HG03039 (cell line): Measurements from ENCODE around the gene GPC6.

Experiments
- ATAC-seq: cut with Tn5 transposase; IDR thresholded peaks from one replicate; pipeline ENCODE4 v1.9.1; 2021; ENCODE audit warnings: mild to moderate bottlenecking, moderate library complexity; ENCODE audit not compliant: unreplicated experiment

The GPC6 gene

GRCh38 chr13:94140027-94140426 lies 913.4 kb downstream of the GPC6 start:
- no peak for ATAC-seq

GRCh38 chr13:94140511-94140910 lies 913.9 kb downstream of the GPC6 start:
- ATAC-seq = no peak

DNA sequence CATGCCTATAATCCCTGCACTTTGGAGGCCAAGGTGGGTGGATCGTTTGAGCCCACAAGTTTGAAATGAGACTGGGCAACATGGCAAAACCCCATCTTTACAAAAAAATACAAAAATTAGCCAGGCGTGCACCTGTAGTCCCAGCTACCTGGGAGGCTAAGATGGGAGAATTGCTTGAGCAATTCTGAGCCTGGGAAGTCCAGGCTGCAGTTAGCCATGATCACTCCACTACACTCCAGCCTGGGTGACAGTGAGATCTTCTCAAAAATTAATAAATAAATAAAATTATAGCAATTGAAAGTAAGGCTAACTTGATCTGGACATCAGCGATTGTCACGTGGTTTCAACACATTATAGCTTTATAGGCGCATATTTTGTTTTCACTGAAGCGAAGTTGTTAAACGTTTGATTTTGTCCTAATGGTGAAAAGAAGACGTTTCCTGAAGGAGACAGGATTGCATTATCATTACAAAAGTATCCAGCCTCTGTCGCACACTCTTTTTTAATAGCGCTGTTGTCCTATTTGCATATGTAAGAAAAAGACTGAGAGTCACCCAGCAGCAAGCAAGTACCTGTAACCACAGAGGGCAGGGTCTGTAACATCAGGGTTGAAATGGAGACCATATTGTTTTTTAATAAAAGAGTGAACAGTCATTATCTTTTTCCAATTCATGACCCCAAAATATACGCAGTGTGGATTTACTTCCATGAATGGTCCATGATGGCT lies 917.2 kb downstream of the GPC6 start:
- no peak for ATAC-seq

DNA sequence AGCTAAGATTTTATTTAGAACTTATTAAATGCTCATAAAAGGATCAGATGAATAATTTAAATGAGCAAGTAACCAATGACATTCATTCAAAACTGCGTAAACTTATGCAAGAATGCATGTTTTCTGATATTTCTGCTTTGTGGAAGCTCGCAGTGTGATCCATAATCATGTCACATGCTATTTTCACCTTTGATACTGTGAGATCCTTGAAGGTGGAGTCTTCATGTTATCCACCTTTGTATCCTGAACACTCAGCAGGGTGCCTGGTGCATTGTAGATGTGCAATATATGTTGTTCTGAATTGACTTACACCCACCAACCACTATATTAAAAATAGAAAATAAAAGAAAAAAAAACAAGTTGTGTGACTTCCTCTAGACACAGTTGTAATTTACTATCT lies 919.4 kb downstream of the GPC6 start:
- ATAC-seq = no peak

- no peak for ATAC-seq
These were observed 927.0 kb downstream of the GPC6 start for GRCh38 chr13:94153586-94153985.

GRCh38 chr13:94154367-94154766 lies 927.8 kb downstream of the GPC6 start:
- ATAC-seq = no peak

- no peak for ATAC-seq
These were observed 931.2 kb downstream of the GPC6 start for GRCh38 chr13:94157705-94158218.

- ATAC-seq = no peak
These were observed 934.3 kb downstream of the GPC6 start for GRCh38 chr13:94160875-94161274.

- no peak for ATAC-seq
These were observed 935.7 kb downstream of the GPC6 start for GRCh38 chr13:94162289-94162688.

DNA sequence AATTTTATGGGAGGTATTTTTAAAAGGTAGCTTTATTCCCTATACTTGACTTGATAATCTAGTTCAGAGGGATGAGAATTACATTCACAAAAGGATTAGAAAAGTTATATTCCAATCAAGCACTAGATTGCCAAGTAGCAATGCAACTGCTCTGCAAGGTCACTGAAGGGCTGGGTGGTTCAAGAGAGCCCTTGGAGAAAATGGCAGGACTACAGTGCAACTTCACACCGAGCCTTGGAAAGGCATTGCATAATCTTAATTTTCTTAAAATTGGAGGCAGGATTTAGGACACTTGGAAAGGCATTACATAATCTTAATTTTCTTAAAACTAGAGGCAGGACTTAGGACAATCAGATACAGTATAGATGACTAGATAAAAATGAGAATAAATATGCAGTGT lies 936.9 kb downstream of the GPC6 start:
- no peak for ATAC-seq

GRCh38 chr13:94168783-94169453 lies 942.3 kb downstream of the GPC6 start:
- no peak for ATAC-seq

- no peak for ATAC-seq
These were observed 943.0 kb downstream of the GPC6 start for GRCh38 chr13:94169454-94170144.

DNA sequence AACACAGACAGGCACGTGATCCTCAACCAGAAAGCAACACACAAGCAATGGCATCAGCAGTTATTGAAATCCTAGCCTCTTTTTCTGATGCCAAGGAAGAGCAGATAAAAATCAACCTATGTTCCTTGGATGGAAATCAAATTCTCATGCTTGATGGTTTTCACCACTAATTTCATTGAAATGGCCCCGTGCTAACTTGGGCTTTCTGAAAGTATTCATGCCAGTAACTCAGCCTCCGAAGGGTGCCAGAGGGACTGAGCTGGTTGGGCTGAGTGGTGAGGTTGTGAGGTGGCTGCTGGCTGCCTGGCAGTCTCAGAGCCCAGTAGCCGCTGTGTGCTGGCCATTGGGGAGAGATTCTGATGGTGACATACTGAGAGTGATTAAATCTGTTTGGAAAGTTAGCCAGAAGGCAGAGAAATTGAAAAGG lies 943.6 kb downstream of the GPC6 start:
- no peak for ATAC-seq

DNA sequence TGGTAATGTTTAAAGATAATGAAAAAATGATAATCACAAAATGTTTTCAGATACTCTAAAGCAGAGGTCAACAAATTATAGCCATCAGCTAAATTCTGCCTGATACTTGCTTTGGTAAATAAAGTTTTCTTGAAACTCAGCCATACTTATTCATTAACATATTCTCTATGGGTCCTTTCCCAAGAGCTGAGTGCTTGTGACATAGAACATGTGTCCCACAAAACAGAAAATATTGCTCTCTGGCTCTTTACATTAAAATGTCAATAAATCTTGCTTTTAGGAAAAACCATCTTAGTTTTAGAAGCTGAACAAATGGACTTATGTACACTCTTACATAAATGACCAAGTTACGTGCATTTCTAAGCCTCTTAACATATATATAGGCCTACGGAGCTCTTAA lies 945.8 kb downstream of the GPC6 start:
- no peak for ATAC-seq

DNA sequence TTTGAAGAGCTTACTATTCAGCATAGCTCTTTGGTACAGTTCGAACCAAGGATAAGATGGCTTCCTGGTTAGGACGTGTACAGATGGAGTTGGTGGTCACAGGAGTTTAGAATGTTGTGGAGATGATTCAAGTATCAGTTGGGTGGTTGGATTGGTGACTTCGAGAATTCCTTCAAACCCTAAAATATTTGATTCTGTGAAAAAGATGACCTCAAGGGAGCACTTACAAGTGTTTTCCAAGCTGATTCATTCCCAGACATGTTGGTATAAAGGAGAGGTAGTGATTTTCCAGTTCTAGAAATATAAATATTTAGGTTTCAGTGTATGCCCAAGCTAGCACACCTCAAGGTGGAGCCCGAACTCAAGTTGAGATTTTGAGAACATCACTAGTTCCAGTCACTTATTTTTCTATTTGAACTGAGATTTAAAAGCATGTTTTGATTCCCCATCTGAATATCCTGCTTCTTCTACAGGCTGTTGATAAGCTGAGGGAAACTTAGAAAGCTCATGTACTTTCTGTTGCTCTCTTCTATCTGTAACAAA lies 946.8 kb downstream of the GPC6 start:
- no peak for ATAC-seq

DNA sequence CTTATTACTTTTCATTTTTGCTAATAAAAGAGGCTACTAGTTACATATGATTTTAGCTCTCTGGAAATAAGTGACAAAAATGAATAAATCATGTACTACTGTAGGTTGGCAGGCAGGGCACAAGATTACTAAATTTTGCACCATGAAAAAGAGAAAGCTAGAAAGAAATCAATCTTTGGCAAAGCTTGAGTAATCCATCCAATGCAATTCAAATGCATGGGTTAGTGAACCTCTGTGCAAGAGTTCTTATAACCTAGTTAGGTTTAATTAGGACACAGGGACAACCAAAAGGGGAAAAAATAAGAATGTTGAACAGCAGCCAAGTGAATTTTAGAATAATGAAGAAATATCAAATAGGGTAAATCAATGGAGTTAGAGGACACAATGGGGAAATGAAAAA lies 947.4 kb downstream of the GPC6 start:
- ATAC-seq = no peak

GRCh38 chr13:94175076-94175475 lies 948.5 kb downstream of the GPC6 start:
- no peak for ATAC-seq

- no peak for ATAC-seq
These were observed 950.0 kb downstream of the GPC6 start for GRCh38 chr13:94176561-94176960.

- ATAC-seq = no peak
These were observed 950.4 kb downstream of the GPC6 start for GRCh38 chr13:94177041-94177440.

GRCh38 chr13:94178625-94179244 lies 952.1 kb downstream of the GPC6 start:
- no peak for ATAC-seq

GRCh38 chr13:94181461-94182107 lies 955.0 kb downstream of the GPC6 start:
- ATAC-seq = no peak
